HepG2 (cell line): ENCODE measurements around the gene ZBTB46. TPM values are rescaled to one million over a fixed set of nuclear protein-coding genes. Genes with fewer than 3 reads are reported as not detected.
A peak's percentile ranks its signal among the peaks of the same experiment; 100 is the strongest.

Source experiments
- BORCS8-MEF2B ChIP-seq: sonication (generic); formaldehyde crosslinking; IDR thresholded peaks from 2 replicates; pipeline ENCODE4 v1.8.0; 2022; ENCODE audit warnings: mild to moderate bottlenecking, missing genetic modification reagents
- GPN1 ChIP-seq: sonication (generic); formaldehyde crosslinking; IDR thresholded peaks from 2 replicates; pipeline ENCODE4 v1.5.1; 2020; ENCODE audit warnings: missing genetic modification reagents, borderline replicate concordance
- KDM3A ChIP-seq: IDR thresholded peaks from 2 replicates; pipeline ENCODE4 v1.6.1; 2018; ENCODE audit warnings: low read depth, missing compliant biosample characterization
- MIXL1 ChIP-seq: IDR thresholded peaks from 2 replicates; pipeline ENCODE4 v1.6.1; 2016
- SNAPC2 ChIP-seq: sonication (generic); formaldehyde crosslinking; IDR thresholded peaks from 2 replicates; pipeline ENCODE4 v1.8.1; 2022; ENCODE audit warnings: mild to moderate bottlenecking, missing genetic modification reagents
- TSC22D2 ChIP-seq: sonication (generic); formaldehyde crosslinking; IDR thresholded peaks from 2 replicates; pipeline ENCODE4 v1.5.1; 2020; ENCODE audit warnings: missing genetic modification reagents, mild to moderate bottlenecking, borderline replicate concordance
- ZNF180 ChIP-seq: sonication (generic); formaldehyde crosslinking; IDR thresholded peaks from 2 replicates; pipeline ENCODE4 v1.4.0; 2020; ENCODE audit warnings: low read depth, missing genetic modification reagents, borderline replicate concordance
- ZNF3 ChIP-seq: IDR thresholded peaks from 2 replicates; pipeline ENCODE4 v1.7.0; 2017; ENCODE audit warnings: inconsistent platforms
- ZNF550 ChIP-seq: sonication (generic); formaldehyde crosslinking; IDR thresholded peaks from 2 replicates; pipeline ENCODE4 v1.4.0; 2020; ENCODE audit warnings: mild to moderate bottlenecking, missing genetic modification reagents, borderline replicate concordance
- ZNF557 ChIP-seq: sonication (generic); formaldehyde crosslinking; IDR thresholded peaks from 2 replicates; pipeline ENCODE4 v1.4.0; 2020; ENCODE audit warnings: missing genetic modification reagents
- ZNF850 ChIP-seq: sonication (generic); formaldehyde crosslinking; conservative IDR thresholded peaks from 2 replicates; pipeline ENCODE4 v1.9.0; 2021; ENCODE audit warnings: mild to moderate bottlenecking, missing genetic modification reagents
- polyA plus RNA-seq, 8 experiments: library from polyadenylated mRNA; depleted of rRNA in 3 of 8; stranded (reverse) in 7 of 8; unstranded in 1 of 8; fragments of >200 nt; fragmentation: Illumina TruSeq in 4 of 8; extraction: Trizol in 4 of 8; gene quantifications; 2 replicates each; pipeline versions ENCODE4 v1.2.1 to v1.2.3, GENCODE V29; 2011 to 2016; ENCODE audit warnings: low read depth in 4 of 8, missing spikeins in 1 of 8, mixed read lengths in 1 of 8; ENCODE audit not compliant: insufficient read depth in 1 of 8
- total RNA-seq, 5 experiments: library from RNA; depleted of rRNA; stranded (reverse); fragments of >200 nt; fragmentation: Illumina TruSeq; extraction: Trizol; gene quantifications; 2 replicates each; pipeline ENCODE4 v1.2.3, GENCODE V29; 2016; ENCODE audit warnings: low read depth in 1 of 5
- TF ChIP-seq, protein P1 (sequence below): sonication (generic); formaldehyde crosslinking; IDR thresholded peaks from 2 replicates; pipeline ENCODE4 v1.8.0; 2022; ENCODE audit warnings: mild to moderate bottlenecking, missing genetic modification reagents
- TF ChIP-seq, protein P2 (sequence below): sonication (generic); formaldehyde crosslinking; IDR thresholded peaks from 2 replicates; pipeline ENCODE4 v1.5.1; 2020; ENCODE audit warnings: mild to moderate bottlenecking, missing genetic modification reagents, moderate library complexity
- TF ChIP-seq, protein P3 (sequence below): sonication (generic); formaldehyde crosslinking; IDR thresholded peaks from 2 replicates; pipeline ENCODE4 v1.4.0; 2020; ENCODE audit warnings: missing genetic modification reagents
- TF ChIP-seq, protein P4 (sequence below): sonication (generic); formaldehyde crosslinking; conservative IDR thresholded peaks from 2 replicates; pipeline ENCODE4 v1.4.0; 2020; ENCODE audit warnings: missing genetic modification reagents
- TF ChIP-seq, protein P5 (sequence below): sonication (generic); formaldehyde crosslinking; IDR thresholded peaks from 2 replicates; pipeline ENCODE4 v1.8.1; 2023; ENCODE audit warnings: mild to moderate bottlenecking, missing genetic modification reagents
- TF ChIP-seq, protein P6 (sequence below): sonication (generic); formaldehyde crosslinking; IDR thresholded peaks from 2 replicates; pipeline ENCODE4 v1.4.0; 2020; ENCODE audit warnings: mild to moderate bottlenecking, low read depth, missing genetic modification reagents

Gene ZBTB46
- total and polyA plus RNA-seq, 2 of the 13 experiments (the other 11 are each of a cell fraction or from before 2014, with no cell fraction given) = 1.6 to 13.5 TPM

DNA sequence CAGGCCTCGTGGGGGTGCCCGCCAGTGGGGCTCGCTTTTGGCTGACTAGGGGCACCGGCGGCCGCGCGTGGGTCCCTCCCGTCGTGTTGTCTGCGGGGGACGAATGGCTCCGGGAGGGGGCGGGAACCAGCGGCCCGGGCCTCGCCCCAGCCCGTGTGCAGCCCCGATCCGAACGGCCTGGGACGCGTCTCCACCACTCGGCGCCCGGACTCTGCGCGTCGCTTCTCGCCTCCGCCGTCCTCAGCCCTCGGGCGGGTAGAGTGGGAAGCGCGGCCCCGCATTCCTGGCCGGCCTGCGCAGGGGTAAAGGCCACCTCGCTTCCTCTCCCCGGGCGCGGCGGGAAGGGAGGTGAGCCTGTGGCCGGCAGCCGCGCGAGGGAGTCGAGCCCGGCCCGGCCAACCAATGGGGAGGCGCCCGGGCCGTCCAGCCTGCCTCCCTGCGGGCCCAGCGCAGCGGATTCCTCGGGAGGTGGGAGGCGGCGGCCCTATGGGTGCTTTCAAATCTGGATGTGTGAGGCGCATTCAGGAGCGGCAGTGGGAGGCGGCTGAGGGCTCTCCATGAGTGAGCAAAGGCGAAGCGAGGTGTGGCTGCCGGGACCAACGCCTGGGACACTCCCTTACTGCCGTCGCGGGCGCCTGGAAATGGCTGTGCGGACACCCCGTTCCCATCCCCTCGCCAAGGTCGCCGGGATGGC is 1.1 kb upstream of the ZBTB46 start (continued):
- TF ChIP-seq, protein P1, sequence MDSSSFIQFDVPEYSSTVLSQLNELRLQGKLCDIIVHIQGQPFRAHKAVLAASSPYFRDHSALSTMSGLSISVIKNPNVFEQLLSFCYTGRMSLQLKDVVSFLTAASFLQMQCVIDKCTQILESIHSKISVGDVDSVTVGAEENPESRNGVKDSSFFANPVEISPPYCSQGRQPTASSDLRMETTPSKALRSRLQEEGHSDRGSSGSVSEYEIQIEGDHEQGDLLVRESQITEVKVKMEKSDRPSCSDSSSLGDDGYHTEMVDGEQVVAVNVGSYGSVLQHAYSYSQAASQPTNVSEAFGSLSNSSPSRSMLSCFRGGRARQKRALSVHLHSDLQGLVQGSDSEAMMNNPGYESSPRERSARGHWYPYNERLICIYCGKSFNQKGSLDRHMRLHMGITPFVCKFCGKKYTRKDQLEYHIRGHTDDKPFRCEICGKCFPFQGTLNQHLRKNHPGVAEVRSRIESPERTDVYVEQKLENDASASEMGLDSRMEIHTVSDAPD (CRISPR knock-in tag) = no peak
- TF ChIP-seq, protein P2, sequence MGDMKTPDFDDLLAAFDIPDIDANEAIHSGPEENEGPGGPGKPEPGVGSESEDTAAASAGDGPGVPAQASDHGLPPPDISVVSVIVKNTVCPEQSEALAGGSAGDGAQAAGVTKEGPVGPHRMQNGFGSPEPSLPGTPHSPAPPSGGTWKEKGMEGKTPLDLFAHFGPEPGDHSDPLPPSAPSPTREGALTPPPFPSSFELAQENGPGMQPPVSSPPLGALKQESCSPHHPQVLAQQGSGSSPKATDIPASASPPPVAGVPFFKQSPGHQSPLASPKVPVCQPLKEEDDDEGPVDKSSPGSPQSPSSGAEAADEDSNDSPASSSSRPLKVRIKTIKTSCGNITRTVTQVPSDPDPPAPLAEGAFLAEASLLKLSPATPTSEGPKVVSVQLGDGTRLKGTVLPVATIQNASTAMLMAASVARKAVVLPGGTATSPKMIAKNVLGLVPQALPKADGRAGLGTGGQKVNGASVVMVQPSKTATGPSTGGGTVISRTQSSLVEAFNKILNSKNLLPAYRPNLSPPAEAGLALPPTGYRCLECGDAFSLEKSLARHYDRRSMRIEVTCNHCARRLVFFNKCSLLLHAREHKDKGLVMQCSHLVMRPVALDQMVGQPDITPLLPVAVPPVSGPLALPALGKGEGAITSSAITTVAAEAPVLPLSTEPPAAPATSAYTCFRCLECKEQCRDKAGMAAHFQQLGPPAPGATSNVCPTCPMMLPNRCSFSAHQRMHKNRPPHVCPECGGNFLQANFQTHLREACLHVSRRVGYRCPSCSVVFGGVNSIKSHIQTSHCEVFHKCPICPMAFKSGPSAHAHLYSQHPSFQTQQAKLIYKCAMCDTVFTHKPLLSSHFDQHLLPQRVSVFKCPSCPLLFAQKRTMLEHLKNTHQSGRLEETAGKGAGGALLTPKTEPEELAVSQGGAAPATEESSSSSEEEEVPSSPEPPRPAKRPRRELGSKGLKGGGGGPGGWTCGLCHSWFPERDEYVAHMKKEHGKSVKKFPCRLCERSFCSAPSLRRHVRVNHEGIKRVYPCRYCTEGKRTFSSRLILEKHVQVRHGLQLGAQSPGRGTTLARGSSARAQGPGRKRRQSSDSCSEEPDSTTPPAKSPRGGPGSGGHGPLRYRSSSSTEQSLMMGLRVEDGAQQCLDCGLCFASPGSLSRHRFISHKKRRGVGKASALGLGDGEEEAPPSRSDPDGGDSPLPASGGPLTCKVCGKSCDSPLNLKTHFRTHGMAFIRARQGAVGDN (CRISPR knock-in tag) = peak; percentile 93
- TF ChIP-seq ZNF557 (peak; percentile 81; the same call in 1 of the 2 replicates), ZNF180 (no peak), SNAPC2 (CRISPR knock-in tag) (no peak), KDM3A (peak; percentile 58; the same call in 1 of the 2 replicates), GPN1 (CRISPR knock-in tag) (no peak), ZNF550 (CRISPR knock-in tag) (no peak), MIXL1 (CRISPR knock-in tag) (no peak), ZNF3 (CRISPR knock-in tag) (no peak), BORCS8-MEF2B (CRISPR knock-in tag) (peak; percentile 43; the same call in 1 of the 2 replicates), TSC22D2 (CRISPR knock-in tag) (peak; percentile 23; the same call in 1 of the 2 replicates), ZNF850 (peak; percentile 58; the same call in 1 of the 2 replicates)
- TF ChIP-seq, protein P3, sequence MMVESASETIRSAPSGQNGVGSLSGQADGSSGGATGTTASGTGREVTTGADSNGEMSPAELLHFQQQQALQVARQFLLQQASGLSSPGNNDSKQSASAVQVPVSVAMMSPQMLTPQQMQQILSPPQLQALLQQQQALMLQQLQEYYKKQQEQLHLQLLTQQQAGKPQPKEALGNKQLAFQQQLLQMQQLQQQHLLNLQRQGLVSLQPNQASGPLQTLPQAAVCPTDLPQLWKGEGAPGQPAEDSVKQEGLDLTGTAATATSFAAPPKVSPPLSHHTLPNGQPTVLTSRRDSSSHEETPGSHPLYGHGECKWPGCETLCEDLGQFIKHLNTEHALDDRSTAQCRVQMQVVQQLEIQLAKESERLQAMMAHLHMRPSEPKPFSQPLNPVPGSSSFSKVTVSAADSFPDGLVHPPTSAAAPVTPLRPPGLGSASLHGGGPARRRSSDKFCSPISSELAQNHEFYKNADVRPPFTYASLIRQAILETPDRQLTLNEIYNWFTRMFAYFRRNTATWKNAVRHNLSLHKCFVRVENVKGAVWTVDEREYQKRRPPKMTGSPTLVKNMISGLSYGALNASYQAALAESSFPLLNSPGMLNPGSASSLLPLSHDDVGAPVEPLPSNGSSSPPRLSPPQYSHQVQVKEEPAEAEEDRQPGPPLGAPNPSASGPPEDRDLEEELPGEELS (CRISPR knock-in tag) = peak; percentile 14; the same call in 1 of the 2 replicates
- TF ChIP-seq, protein P4, sequence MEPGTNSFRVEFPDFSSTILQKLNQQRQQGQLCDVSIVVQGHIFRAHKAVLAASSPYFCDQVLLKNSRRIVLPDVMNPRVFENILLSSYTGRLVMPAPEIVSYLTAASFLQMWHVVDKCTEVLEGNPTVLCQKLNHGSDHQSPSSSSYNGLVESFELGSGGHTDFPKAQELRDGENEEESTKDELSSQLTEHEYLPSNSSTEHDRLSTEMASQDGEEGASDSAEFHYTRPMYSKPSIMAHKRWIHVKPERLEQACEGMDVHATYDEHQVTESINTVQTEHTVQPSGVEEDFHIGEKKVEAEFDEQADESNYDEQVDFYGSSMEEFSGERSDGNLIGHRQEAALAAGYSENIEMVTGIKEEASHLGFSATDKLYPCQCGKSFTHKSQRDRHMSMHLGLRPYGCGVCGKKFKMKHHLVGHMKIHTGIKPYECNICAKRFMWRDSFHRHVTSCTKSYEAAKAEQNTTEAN (CRISPR knock-in tag) = peak; percentile 12; the same call in 1 of the 2 replicates
- TF ChIP-seq, protein P5, sequence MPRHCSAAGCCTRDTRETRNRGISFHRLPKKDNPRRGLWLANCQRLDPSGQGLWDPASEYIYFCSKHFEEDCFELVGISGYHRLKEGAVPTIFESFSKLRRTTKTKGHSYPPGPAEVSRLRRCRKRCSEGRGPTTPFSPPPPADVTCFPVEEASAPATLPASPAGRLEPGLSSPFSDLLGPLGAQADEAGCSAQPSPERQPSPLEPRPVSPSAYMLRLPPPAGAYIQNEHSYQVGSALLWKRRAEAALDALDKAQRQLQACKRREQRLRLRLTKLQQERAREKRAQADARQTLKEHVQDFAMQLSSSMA = peak; percentile 70; the same call in 1 of the 2 replicates
- TF ChIP-seq, protein P6, sequence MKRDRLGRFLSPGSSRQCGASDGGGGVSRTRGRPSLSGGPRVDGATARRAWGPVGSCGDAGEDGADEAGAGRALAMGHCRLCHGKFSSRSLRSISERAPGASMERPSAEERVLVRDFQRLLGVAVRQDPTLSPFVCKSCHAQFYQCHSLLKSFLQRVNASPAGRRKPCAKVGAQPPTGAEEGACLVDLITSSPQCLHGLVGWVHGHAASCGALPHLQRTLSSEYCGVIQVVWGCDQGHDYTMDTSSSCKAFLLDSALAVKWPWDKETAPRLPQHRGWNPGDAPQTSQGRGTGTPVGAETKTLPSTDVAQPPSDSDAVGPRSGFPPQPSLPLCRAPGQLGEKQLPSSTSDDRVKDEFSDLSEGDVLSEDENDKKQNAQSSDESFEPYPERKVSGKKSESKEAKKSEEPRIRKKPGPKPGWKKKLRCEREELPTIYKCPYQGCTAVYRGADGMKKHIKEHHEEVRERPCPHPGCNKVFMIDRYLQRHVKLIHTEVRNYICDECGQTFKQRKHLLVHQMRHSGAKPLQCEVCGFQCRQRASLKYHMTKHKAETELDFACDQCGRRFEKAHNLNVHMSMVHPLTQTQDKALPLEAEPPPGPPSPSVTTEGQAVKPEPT (CRISPR knock-in tag) = no peak
